Parathyroid adenoma (tissue), 2 donors: ENCODE measurements around the gene PANX1.
"Not testable (repeated sequence)": the region's sequence is repeated elsewhere in the genome, so short reads cannot be mapped to it uniquely, and the experiment has no call there.

Source experiments
- H2AFZ ChIP-seq: fragments of 300-600 bp; sonication (generic); one replicate; pipeline ENCODE4 v1.7.0; 2017; ENCODE audit warnings: antibody characterized with exemption, mild to moderate bottlenecking
- H3K27ac ChIP-seq: fragments of 300-600 bp; sonication (generic); one replicate; pipeline ENCODE4 v1.7.0; 2017
- H3K27me3 ChIP-seq: fragments of 300-600 bp; sonication (generic); one replicate; pipeline ENCODE4 v1.7.0; 2017; ENCODE audit warnings: low read length; ENCODE audit not compliant: control insufficient read depth, insufficient read depth
- H3K36me3 ChIP-seq: fragments of 300-600 bp; sonication (generic); one replicate; pipeline ENCODE4 v1.7.0; 2017; ENCODE audit warnings: low read length; ENCODE audit not compliant: control insufficient read depth, insufficient read depth
- H3K4me1 ChIP-seq: fragments of 300-600 bp; sonication (generic); one replicate; pipeline ENCODE4 v1.7.0; 2017; ENCODE audit warnings: control low read depth
- H3K4me2 ChIP-seq: fragments of 300-600 bp; sonication (generic); one replicate; pipeline ENCODE4 v1.7.0; 2017; ENCODE audit warnings: low read length
- H3K4me3 ChIP-seq: fragments of 300-600 bp; sonication (generic); one replicate; pipeline ENCODE4 v1.7.0; 2017; ENCODE audit warnings: low read depth, low read length
- H3K79me2 ChIP-seq: fragments of 300-600 bp; sonication (generic); one replicate; pipeline ENCODE4 v1.7.0; 2017; ENCODE audit warnings: control low read depth
- H3K9ac ChIP-seq: fragments of 300-600 bp; sonication (generic); one replicate; pipeline ENCODE4 v1.7.0; 2017; ENCODE audit warnings: mild to moderate bottlenecking
- H3K9me3 ChIP-seq: fragments of 300-600 bp; sonication (generic); one replicate; pipeline ENCODE4 v1.7.0; 2017; ENCODE audit warnings: low read length; ENCODE audit not compliant: control insufficient read depth
- TF ChIP-seq, protein P1 (sequence below): fragments of 300-600 bp; sonication (generic); IDR thresholded peaks from one replicate; pipeline ENCODE4 v1.7.0; 2017; ENCODE audit warnings: antibody characterized with exemption, mild to moderate bottlenecking
- donor health status: primary hyperparathyroidism.

The PANX1 gene

DNA sequence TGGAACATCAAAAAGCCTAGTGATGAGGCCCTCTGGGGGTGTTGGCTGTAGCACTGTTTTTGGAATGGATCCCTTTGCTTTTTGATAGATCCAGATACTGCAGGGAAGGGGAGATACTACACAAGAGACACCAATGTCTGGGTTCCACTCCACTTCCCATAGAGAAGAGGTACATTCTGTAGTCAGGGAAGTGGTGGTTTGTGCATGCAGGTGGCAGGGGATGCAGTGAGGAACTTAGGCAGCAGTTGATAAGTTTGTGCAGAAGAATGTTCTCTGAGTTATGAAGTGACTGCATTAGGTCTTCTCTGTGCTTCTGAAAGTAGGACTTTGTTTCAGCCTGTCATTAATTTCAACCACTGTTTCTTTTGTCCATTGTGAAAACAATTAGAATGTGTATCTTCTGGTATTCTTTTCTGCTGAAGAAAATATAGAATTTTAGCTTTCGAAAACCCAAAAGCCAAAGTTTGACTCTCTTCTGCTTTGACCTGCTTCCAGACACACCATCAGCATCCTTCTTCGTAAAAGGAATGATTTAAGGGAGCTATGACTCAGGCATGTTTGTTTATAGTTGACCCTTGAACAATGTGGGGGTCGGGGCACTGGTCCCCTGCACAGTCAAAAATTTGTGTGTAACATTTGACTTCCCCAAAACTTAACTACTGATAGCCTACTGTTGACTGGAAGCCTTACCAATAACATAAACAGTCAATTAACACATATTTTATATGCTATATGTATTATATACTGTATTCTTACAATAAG, 25.6 kb downstream of the PANX1 start:
- Histone ChIP-seq H3K27ac (no peak overlapping the region), H3K36me3 (no peaks in the 10 kb centered on the region), H3K9me3 (no peaks in the 10 kb centered on the region), H3K4me1 (no peaks in the 10 kb centered on the region), H3K79me2 (no peaks in the 10 kb centered on the region), H3K4me2 (no peak overlapping the region), H3K4me3 (no peak overlapping the region), H3K27me3 (no peaks in the 10 kb centered on the region), H2AFZ (no peak overlapping the region), H3K9ac (no peak overlapping the region)
- TF ChIP-seq, protein P1, sequence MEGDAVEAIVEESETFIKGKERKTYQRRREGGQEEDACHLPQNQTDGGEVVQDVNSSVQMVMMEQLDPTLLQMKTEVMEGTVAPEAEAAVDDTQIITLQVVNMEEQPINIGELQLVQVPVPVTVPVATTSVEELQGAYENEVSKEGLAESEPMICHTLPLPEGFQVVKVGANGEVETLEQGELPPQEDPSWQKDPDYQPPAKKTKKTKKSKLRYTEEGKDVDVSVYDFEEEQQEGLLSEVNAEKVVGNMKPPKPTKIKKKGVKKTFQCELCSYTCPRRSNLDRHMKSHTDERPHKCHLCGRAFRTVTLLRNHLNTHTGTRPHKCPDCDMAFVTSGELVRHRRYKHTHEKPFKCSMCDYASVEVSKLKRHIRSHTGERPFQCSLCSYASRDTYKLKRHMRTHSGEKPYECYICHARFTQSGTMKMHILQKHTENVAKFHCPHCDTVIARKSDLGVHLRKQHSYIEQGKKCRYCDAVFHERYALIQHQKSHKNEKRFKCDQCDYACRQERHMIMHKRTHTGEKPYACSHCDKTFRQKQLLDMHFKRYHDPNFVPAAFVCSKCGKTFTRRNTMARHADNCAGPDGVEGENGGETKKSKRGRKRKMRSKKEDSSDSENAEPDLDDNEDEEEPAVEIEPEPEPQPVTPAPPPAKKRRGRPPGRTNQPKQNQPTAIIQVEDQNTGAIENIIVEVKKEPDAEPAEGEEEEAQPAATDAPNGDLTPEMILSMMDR = no peak

DNA sequence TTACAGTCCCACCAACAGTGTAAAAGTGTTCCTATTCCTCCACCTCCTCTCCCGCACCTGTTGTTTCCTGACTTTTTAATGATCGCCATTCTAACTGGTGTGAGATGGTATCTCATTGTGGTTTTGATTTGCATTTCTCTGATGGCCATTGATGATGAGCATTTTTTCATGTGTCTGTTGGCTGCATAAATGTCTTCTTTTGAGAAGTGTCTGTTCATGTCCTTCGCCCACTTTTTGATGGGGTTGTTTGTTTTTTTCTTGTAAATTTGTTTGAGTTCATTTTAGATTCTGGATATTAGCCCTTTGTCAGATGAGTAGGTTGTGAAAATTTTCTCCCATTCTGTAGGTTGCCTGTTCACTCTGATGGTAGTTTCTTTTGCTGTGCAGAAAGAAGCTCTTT, 28.7 kb downstream of the PANX1 start:
- H3K27me3 ChIP-seq, H3K27ac ChIP-seq, H3K4me2 ChIP-seq, H3K4me3 ChIP-seq, H2AFZ ChIP-seq, H3K4me1 ChIP-seq, H3K79me2 ChIP-seq, H3K36me3 ChIP-seq, H3K9me3 ChIP-seq, H3K9ac ChIP-seq: not testable (repeated sequence)

DNA sequence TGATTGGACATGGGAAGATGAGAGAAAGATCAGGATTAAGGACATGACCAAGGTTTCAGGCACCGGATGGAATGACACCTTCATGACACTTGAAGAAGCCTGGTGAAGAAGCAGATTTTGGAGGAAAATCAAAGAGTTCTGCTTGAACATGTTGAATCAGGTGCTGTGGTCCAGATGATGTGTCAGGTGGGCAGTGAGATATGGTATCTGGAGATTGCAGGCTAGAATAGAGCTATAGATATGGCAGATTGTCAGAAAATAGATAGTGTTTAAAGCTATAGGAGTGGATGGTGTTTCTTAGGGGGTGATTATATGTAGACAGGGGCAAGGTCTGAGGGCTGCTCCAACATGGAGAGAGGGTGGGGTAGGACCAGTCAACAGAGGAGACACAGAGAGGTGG, 40.2 kb downstream of the PANX1 start:
- H3K36me3 ChIP-seq = no peaks in the 10 kb centered on the region
- no peaks in the 10 kb centered on the region for H3K4me1 ChIP-seq
- TF ChIP-seq, protein P1 = no peak
- H3K9me3 ChIP-seq = no peaks in the 10 kb centered on the region
- no peak overlapping the region for H2AFZ ChIP-seq
- H3K4me2 ChIP-seq = no peak overlapping the region
- no peak overlapping the region for H3K4me3 ChIP-seq
- H3K79me2 ChIP-seq = peaks cover 3% of the 10 kb centered on the region
- no peak overlapping the region for H3K9ac ChIP-seq
- H3K27ac ChIP-seq = no peak overlapping the region
- H3K27me3 ChIP-seq = no peaks in the 10 kb centered on the region

DNA sequence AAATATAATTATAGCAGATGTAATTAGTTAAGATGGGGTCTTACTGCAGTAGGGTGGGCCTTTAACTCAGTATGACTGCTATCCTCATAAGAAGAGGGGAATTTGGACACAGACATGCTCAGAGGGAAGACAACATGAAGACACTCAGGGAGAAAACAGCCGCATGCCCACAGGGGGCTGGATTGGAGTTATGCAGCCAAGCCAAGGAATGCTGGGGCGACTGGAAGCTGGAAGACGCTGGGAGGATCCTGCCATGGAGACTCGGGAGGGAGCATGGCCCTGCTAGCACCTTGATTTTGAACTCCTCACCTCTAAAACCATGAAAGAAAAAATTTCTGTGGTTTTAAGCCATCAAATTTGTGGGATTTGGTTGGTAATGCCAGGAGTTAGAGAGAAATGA, 40.9 kb downstream of the PANX1 start:
- H2AFZ ChIP-seq = no peak overlapping the region
- no peaks in the 10 kb centered on the region for H3K9me3 ChIP-seq
- H3K9ac ChIP-seq = no peak overlapping the region
- no peak overlapping the region for H3K4me3 ChIP-seq
- no peak overlapping the region for H3K27ac ChIP-seq
- TF ChIP-seq, protein P1 = no peak
- H3K79me2 ChIP-seq = peaks cover 3% of the 10 kb centered on the region
- H3K36me3 ChIP-seq = no peaks in the 10 kb centered on the region
- no peak overlapping the region for H3K4me2 ChIP-seq
- H3K4me1 ChIP-seq = no peaks in the 10 kb centered on the region
- no peaks in the 10 kb centered on the region for H3K27me3 ChIP-seq

DNA sequence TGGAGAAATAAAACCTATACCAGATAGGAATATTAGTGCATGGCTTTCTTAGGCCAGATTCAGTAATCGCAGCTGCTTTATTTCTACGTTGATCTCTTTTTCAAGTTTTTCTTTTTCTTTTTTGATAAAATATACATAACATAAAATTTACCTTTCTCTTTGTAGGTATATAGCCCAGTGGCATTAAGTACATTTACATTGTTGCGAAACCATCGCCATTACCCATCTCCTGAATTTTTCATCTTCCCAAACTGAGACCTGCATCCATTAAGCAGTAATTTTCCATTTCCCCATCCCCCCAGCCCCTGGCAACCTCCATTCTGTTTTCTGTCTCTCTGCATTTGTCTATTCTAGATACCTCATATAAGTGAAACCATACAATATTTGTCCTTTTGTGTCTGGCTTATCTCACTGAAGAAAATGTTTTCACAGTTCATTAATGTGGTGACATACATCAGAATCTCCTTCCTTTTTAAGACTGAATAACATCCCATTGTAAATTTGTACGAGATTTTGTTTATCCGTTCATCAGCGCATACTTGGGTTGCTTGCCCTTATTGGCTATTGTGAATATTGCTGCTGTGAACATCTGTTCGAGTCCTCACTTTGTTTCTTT, 41.4 kb downstream of the PANX1 start:
- Histone ChIP-seq H3K4me1 (no peaks in the 10 kb centered on the region), H3K79me2 (peaks cover 3% of the 10 kb centered on the region), H3K4me3 (no peak overlapping the region), H3K9me3 (no peaks in the 10 kb centered on the region), H3K36me3 (no peaks in the 10 kb centered on the region), H3K27ac (no peak overlapping the region), H3K9ac (no peak overlapping the region), H3K27me3 (no peaks in the 10 kb centered on the region), H2AFZ (no peak overlapping the region), H3K4me2 (no peak overlapping the region)
- TF ChIP-seq, protein P1 = no peak
